ENCODE results near the gene GPSM1.
"Not testable (repeated sequence)": the region's sequence is repeated elsewhere in the genome, so short reads cannot be mapped to it uniquely, and the experiment has no call there.

GPSM1 gene

GRCh38 chr9:136404801-136405136 is 77.4 kb downstream of the GPSM1 start:
- H3K4me1 ChIP-seq (ENCODE audit: insufficient read depth, low read length, poor library complexity, severe bottlenecking): peaks cover 46% of the 10 kb centered on the region
- peak overlapping the region; percentile 74 for H3K4me2 ChIP-seq (ENCODE audit: low read depth, low read length, poor library complexity, severe bottlenecking)
- no peaks in the 10 kb centered on the region for H3K27me3 ChIP-seq (ENCODE audit: insufficient read depth, low read length, poor library complexity, severe bottlenecking)
- peaks cover 7% of the 10 kb centered on the region for H4K20me1 ChIP-seq (ENCODE audit: insufficient read depth, low read length, poor library complexity, severe bottlenecking)
- H3K36me3 ChIP-seq (ENCODE audit: insufficient read depth, low read length): peaks cover 6% of the 10 kb centered on the region; the same call in 1 of the 2 replicates
- no peak for TF ChIP-seq CTCF (conservative IDR thresholded peaks at IDR 0.05; ENCODE audit: low read length)
- TF ChIP-seq EZH2phosphoT487 (IDR thresholded peaks at IDR 0.05; ENCODE audit: borderline replicate concordance): no peak
- H3K9me2 ChIP-seq (replicated peaks; ENCODE audit: low read depth, low read length): no peaks in the 10 kb centered on the region
- no peaks in the 10 kb centered on the region for H3K9me3 ChIP-seq (ENCODE audit: insufficient read depth, low read depth, low read length)
- no peak overlapping the region for H2AFZ ChIP-seq (ENCODE audit: low read length)
- peaks cover 31% of the 10 kb centered on the region for H3K79me2 ChIP-seq (ENCODE audit: insufficient read depth, low read length)
- H3K9ac ChIP-seq (ENCODE audit: low read depth, low read length, poor library complexity, severe bottlenecking): peak overlapping the region; percentile 46
- H3K4me3 ChIP-seq (ENCODE audit: low read length, poor library complexity, severe bottlenecking): peak overlapping the region; percentile 37
- H3F3A ChIP-seq (ENCODE audit: low read depth): 0 out of 2 replicates have a peak, but pooled peaks cover 4% of the 10 kb centered on the region

- peaks cover 34% of the 10 kb centered on the region for H3K79me2 ChIP-seq (ENCODE audit: insufficient read depth, low read length)
- no peaks in the 10 kb centered on the region for H3K9me2 ChIP-seq (replicated peaks; ENCODE audit: low read depth, low read length)
- H3F3A ChIP-seq (ENCODE audit: low read depth): 0 out of 2 replicates have a peak, but pooled peaks cover 4% of the 10 kb centered on the region
- H3K9ac ChIP-seq (ENCODE audit: low read depth, low read length, poor library complexity, severe bottlenecking): no peak overlapping the region
- H3K36me3 ChIP-seq (ENCODE audit: insufficient read depth, low read length): peaks cover 6% of the 10 kb centered on the region; the same call in 1 of the 2 replicates
- H3K4me1 ChIP-seq (ENCODE audit: insufficient read depth, low read length, poor library complexity, severe bottlenecking): peaks cover 43% of the 10 kb centered on the region
- H2AFZ ChIP-seq (ENCODE audit: low read length): no peak overlapping the region
- no peaks in the 10 kb centered on the region for H3K9me3 ChIP-seq (ENCODE audit: insufficient read depth, low read depth, low read length)
- no peak overlapping the region for H3K4me3 ChIP-seq (ENCODE audit: low read length, poor library complexity, severe bottlenecking)
- H3K4me2 ChIP-seq (ENCODE audit: low read depth, low read length, poor library complexity, severe bottlenecking): peak overlapping the region; percentile 74
- peaks cover 5% of the 10 kb centered on the region for H4K20me1 ChIP-seq (ENCODE audit: insufficient read depth, low read length, poor library complexity, severe bottlenecking)
- no peaks in the 10 kb centered on the region for H3K27me3 ChIP-seq (ENCODE audit: insufficient read depth, low read length, poor library complexity, severe bottlenecking)
- TF ChIP-seq CTCF (conservative IDR thresholded peaks at IDR 0.05; ENCODE audit: low read length) (no peak), EZH2phosphoT487 (IDR thresholded peaks at IDR 0.05; ENCODE audit: borderline replicate concordance) (no peak)
Measured at GRCh38 chr9:136405481-136405880, 78.1 kb downstream of the GPSM1 start.

- not testable (repeated sequence) for H3K36me3 ChIP-seq (ENCODE audit: insufficient read depth, low read length)
Measured at GRCh38 chr9:136405904-136406303, 78.6 kb downstream of the GPSM1 start.

GRCh38 chr9:136407061-136407460 is 79.7 kb downstream of the GPSM1 start:
- H3K36me3 ChIP-seq (ENCODE audit: insufficient read depth, low read length); H3K4me2 ChIP-seq (ENCODE audit: low read depth, low read length, poor library complexity, severe bottlenecking): not testable (repeated sequence)

More at GRCh38 chr9:136405904-136406303, 78.6 kb downstream of the GPSM1 start:
- H3F3A ChIP-seq (ENCODE audit: low read depth); H2AFZ ChIP-seq (ENCODE audit: low read length); H3K27me3 ChIP-seq (ENCODE audit: insufficient read depth, low read length, poor library complexity, severe bottlenecking); H3K9me2 ChIP-seq (replicated peaks; ENCODE audit: low read depth, low read length); H3K9me3 ChIP-seq (ENCODE audit: insufficient read depth, low read depth, low read length); H4K20me1 ChIP-seq (ENCODE audit: insufficient read depth, low read length, poor library complexity, severe bottlenecking); H3K9ac ChIP-seq (ENCODE audit: low read depth, low read length, poor library complexity, severe bottlenecking); H3K4me3 ChIP-seq (ENCODE audit: low read length, poor library complexity, severe bottlenecking): not testable (repeated sequence)
- Histone ChIP-seq H3K4me2 (ENCODE audit: low read depth, low read length, poor library complexity, severe bottlenecking) (peak overlapping the region; percentile 74), H3K4me1 (ENCODE audit: insufficient read depth, low read length, poor library complexity, severe bottlenecking) (peaks cover 40% of the 10 kb centered on the region), H3K79me2 (ENCODE audit: insufficient read depth, low read length) (peaks cover 38% of the 10 kb centered on the region)

More at GRCh38 chr9:136407061-136407460, 79.7 kb downstream of the GPSM1 start:
- H3K27me3 ChIP-seq (ENCODE audit: insufficient read depth, low read length, poor library complexity, severe bottlenecking); H2AFZ ChIP-seq (ENCODE audit: low read length); H3K9ac ChIP-seq (ENCODE audit: low read depth, low read length, poor library complexity, severe bottlenecking); H3K9me2 ChIP-seq (replicated peaks; ENCODE audit: low read depth, low read length); H3F3A ChIP-seq (ENCODE audit: low read depth); H3K9me3 ChIP-seq (ENCODE audit: insufficient read depth, low read depth, low read length); H3K4me3 ChIP-seq (ENCODE audit: low read length, poor library complexity, severe bottlenecking): not testable (repeated sequence)
- peaks cover 18% of the 10 kb centered on the region for H4K20me1 ChIP-seq (ENCODE audit: insufficient read depth, low read length, poor library complexity, severe bottlenecking)
- peaks cover 50% of the 10 kb centered on the region for H3K4me1 ChIP-seq (ENCODE audit: insufficient read depth, low read length, poor library complexity, severe bottlenecking)
- H3K79me2 ChIP-seq (ENCODE audit: insufficient read depth, low read length): peaks cover 50% of the 10 kb centered on the region
